ENCODE results near the gene ARNT2.

Gene ARNT2

GRCh38 chr15:80604583-80605575 lies 200.7 kb downstream of the ARNT2 start:
- DNase-seq, result no peak

DNA sequence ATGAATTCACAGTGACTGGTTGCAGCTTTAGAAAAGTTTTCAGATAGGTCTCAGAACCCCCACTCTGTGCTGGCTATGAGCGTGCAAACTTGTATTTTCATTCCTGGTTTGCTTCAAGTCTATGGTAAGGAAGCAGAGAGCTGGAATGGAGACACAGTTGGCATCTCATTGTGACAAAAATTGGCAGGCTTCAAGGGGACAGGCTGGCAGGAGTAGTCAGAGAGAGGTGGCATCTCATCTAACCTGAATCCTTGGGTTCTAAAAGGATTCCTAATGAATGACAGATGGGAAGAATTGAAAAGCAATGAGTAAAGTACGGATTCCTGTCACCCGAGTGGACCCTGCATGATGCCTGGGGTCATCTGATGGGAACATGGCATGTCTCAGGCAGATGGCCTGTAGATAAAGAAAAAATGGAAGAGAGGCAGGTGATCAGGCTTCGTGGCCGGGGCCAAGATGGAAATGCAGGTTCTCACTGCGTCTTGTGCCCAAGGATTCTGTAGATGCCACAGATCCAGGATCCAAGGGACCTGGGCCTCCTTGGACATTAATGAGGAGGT lies 201.5 kb downstream of the ARNT2 start:
- no peak for DNase-seq

DNA sequence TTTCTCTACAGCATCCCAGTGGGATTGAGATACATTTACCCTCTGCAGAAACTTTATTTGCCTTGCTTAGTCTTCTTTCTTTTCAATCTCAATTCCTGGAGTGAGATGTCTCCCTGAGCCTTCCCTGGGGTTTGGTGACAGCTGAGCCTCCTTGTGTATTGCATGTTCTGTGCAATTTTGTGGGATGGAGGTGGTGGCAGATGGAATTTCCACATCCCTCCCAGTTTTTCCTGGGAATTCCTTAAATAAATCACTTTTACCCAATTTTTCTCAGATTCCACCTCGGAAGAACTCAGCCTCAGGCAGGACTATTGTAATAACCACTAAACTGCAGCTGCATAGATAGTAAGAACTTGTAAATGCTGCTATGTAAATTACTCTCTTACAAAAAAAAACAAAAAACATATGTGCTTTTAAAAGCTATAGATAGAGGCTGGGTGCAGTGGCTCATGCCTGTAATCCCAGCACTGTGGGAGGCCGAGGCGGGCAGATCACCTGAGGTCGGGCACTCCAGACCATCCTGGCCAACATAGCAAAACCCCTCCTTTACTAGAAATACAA lies 202.4 kb downstream of the ARNT2 start:
- DNase-seq, result no peak

- no peak for DNase-seq
These were observed 203.3 kb downstream of the ARNT2 start for GRCh38 chr15:80607287-80607980.

DNA sequence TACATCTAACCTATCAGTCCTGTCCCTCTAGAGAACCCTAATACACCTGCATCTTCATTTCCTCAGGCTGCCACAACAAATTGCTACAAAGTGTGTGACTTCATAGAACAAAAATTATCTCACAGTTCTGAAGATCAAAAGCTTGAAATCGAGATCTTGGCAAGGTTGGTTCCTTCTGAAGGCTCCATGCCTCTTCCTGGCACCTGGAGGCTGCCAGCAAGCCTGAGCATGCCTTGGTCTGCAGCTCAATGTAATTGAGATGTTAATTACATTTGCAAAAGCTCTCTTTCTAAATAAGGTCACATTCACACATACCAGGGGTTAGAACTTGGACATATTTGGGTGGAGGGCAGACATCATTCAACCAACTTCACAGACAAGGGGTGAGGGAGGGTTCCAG lies 204.5 kb downstream of the ARNT2 start:
- no peak for DNase-seq

GRCh38 chr15:80609091-80609490 lies 204.9 kb downstream of the ARNT2 start:
- no peak for DNase-seq

DNA sequence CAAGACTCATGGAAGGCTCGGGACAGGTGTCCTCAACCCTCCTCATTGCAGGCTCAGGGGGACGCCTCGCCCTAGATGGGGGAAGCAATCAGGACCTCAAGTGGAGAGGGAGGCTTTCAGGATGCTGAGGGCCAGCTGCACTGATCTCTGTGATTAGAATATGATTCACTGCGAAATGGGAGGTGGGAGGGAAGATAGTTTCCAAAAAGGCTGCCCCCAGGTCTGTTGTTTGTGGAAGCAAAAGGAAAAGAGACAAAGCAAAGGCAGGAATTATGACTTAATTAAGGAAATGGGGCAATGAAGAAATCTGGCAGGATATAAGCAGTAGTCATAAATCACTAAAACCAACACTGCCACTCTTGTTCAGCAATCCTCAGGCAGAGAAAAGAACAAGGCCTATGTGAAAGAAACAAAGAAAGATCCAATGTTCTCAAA lies 205.3 kb downstream of the ARNT2 start:
- no peak for DNase-seq

- DNase-seq, result no peak
These were observed 207.4 kb downstream of the ARNT2 start for GRCh38 chr15:80611543-80612080.

DNA sequence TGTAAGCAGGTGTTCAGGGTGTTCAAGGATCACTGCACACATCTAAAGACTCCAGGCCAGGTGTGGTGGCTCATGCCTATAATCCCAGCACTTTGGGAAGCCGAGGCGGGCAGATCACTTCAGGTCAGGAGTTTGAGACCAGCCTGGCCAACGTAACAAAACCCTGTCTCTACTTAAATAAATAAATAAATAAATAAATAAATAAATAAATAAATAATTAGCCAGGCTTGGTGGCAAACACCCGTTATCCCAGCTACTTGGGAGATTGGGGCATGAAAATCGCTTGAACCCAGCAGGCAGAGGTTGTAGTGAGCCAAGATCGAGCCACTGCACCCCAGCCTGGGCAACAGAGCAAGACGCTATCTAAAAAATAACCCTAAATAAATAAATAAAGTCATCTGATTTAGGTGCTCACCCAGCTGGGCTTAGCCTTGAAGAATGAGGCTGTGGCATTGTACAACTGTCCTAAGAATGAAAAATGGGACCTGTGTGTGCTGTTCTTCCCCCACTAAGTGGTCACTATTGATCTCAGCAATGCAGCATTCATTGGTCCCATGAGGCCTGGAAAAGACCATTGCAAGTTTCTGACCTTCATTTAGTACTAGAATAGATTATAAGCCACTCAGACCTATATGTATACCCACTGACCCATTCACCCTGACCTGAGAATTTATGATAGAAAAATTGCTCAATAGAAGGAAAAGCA lies 208.1 kb downstream of the ARNT2 start:
- DNase-seq, result no peak

DNA sequence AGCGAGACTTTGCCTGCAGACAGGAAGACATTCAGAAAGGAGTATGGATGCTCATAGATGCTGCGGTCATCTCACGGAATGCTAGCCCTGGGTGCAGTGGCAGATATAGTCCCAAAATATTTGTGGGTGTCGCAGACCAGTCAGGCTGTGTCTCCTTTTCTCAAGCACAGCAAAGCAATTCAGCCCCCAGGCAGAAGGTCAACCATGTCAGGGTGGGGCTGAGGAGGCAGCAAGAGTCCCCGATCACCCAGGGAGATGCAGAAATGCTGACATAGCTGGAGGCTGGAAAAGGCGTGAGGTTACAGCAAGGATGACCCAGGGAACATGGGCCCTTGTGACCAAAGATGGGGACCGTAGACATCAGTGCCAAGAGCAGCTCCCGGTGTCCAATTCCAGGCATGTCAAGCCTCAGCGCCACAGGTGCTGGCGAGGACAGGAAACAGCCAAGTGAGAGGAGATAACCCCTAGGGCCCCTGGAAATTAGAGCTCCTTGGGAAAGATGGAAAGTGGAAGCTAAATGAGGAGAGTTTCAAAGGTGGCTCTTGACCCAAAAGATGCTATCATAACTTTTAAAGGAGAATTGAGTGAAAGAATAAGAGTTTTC lies 209.7 kb downstream of the ARNT2 start:
- DNase-seq, result no peak

GRCh38 chr15:80614711-80615360 lies 210.7 kb downstream of the ARNT2 start:
- no peak for DNase-seq

- DNase-seq, result no peak
These were observed 211.2 kb downstream of the ARNT2 start for GRCh38 chr15:80615361-80615736.

DNA sequence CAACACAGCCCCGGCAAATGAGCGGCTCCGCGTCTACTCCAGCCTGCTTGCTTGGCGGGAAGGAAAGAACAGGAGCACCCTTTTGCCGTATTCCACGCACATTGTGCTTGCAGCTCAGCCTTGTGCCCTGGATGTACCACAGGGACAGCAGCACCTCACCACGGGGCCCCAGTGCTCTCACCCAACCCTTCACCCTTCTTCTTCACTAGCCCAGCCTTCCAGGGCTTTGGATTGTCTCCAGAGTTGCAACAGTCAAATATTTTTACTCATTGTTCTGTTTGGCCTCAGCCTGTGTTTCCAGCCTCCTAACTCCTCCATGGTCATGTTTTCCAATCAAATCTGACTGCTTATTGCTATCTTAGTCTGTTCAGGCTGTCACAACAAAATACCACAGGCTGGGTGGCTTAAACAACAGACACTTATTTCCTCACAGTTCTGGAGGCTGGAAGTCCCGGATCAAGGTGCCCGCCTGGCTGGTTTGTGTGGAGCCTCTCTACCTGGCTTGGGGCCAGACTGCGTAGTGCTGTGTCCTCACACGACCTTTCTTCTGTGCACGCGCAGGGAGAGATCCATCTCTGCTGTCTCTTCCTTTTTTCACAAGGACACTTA lies 211.7 kb downstream of the ARNT2 start:
- no peak for DNase-seq

- no peak for DNase-seq
These were observed 214.7 kb downstream of the ARNT2 start for GRCh38 chr15:80618685-80619400.

- no peak for DNase-seq
These were observed 215.5 kb downstream of the ARNT2 start for GRCh38 chr15:80619680-80620079.

DNA sequence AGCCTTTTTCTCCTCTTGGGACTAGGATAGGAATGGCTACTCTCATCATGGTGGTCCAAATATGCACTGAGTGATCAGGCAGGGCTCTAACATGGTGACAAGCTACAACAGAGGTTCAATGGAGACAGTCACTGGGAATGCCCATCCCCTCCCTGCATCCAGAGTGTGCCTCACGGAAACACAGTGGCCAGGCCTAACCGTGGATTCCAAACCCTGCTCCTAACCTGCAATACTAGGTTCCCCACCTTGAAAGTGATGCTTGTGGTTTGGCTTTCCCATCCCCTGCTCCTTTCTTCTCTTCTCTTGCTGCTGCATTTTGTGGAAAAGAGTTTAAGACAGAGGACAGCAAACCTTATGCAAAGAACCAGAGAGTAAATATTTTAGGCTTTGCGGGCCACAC lies 216.0 kb downstream of the ARNT2 start:
- no peak for DNase-seq

DNA sequence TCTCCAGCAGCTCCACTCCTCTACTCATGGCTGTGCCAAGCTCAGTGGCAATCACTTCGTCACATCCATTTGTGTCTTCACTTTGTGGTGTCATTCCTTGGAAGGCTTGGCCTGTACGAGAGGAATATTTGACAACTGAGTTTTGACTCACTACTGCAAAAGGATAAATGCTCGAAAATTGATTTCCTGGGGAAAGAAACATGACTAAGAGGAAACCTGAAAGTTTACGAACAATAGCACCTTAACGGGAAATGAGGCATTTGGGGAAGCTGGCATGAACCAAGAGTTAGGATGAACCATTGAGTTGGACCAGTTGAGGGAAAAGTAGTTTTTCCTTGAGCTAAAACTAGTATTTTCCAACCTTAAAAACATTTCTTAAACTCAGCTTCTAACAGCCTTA lies 216.7 kb downstream of the ARNT2 start:
- DNase-seq, result no peak

DNA sequence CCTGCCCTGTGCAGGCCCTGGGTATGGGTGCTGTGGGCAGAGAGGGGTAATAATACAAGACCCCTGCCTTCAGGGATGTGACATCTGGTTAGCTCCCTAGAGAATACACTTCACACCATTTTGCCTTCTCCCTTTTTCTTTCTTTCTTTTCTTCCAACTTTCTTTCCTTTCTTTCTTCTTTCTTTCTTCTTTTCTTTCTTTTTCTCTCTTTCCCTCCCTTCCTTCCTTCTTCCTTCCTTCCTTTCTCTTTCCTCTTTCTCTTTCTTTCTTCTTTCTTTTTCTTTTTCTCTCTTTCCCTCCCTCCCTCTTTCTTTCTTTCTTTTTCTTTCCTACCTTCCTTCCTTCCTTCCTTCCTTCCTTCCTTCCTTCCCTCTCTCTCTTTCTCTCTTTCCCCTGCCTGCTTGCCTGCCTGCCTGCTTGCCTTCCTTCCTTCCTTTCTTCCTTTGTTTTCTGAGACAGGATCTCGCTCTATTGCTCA lies 222.5 kb downstream of the ARNT2 start:
- no peak for DNase-seq

DNA sequence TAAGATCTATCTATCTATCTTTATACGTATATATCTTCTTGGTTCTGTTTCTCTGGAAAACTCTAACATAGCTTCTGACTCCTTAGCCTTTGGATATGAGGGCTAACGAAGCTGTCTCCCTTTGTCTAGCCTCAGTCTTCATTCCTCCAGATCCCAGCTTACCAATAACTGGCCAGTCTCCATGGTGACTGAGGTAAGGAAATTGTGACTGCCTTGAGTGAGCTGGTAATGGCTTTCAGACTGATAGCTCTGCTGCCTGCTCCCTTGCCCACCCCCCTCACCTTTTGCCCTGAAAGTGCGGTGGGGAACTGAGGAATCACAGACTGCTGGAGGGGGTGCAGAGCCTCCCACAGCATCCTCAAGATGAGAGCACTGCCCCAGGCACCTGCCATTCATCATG lies 225.2 kb downstream of the ARNT2 start:
- no peak for DNase-seq

GRCh38 chr15:80630981-80631380 lies 226.8 kb downstream of the ARNT2 start:
- DNase-seq, result no peak
